Superior temporal gyrus (tissue), 1 donor: Measurements from ENCODE around the gene NSUN4.
"Not testable (repeated sequence)": the region's sequence is repeated elsewhere in the genome, so short reads cannot be mapped to it uniquely, and the experiment has no call there.

Experiments
- DNase-seq: peaks from one replicate; pipeline ENCODE4 v3.0.0-alpha.2; 2016; ENCODE audit errors: extremely low spot score

NSUN4 gene

DNA sequence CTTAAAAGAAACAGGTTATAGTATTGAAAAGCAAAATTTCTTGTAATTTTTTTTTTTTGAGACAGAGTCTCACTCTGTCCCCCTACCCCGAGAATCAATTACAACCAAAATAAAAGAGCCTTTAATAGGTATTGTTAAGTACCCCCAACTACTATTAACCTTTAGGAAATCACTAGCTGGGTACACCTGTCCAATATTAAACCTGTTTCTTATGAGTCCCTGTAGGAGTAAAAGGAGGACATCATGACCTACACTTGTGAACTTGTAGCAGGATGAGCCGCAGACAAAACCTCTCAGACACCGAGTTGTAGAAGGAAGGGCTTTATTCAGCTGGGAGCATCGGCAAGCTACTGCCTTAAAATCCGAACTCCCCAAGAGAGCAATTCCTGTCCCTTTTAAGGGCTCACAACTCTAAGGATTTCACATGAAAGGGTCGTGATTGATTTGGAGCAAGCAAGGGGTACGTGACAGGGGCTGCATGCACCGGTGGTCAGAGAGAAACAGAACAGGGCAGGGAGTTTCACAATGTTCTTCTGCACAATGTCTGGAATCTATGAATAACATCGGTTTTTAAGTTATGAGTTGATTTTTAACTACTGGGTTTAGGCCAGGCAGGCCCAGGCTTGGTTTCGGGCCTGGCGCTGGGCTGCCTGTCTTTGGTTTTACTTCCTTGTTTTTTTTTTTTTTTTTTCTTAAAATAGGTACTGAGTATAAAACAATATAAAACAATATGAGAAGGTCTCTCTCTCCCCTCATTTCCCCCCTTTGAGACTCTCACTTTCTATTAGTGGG is 15.1 kb upstream of the NSUN4 start:
- not testable (repeated sequence) for DNase-seq

DNA sequence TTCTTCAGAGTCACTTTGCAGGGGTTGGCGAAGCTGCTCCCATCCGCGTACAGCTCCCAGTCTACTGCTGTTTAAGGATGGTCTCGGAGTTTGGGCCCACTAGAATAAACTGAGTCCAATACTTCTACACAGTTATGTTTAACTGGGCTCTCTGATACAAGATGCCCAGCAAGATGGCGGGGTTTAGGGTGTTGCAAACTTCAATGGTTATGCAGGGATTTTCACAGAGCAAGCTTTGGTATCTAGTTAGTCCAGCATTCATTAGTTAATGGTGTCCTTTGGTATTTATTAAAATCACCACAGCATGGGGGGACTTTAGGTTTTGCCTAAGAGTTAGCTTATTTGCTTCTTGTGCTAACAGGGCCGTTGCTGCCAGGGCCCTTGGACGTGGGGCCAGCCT is 12.4 kb upstream of the NSUN4 start:
- DNase-seq: not testable (repeated sequence)

DNA sequence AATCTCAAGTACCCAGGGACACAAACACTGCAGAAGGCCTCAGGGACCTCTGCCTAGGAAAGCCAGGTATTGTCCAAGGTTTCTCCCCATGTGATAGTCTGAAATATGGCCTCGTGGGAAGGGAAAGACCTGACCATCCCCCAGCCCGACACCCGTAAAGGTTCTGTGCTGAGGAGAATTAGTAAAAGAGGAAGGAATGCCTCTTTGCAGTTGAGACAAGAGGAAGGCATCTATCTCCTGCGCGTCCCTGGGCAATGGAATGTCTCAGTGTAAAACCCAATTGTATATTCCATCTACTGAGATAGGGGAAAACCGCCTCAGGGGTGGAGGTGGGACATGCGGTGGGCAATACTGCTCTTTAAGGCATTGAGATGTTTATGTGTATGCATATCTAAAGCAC is 10.8 kb upstream of the NSUN4 start:
- DNase-seq: not testable (repeated sequence)

DNA sequence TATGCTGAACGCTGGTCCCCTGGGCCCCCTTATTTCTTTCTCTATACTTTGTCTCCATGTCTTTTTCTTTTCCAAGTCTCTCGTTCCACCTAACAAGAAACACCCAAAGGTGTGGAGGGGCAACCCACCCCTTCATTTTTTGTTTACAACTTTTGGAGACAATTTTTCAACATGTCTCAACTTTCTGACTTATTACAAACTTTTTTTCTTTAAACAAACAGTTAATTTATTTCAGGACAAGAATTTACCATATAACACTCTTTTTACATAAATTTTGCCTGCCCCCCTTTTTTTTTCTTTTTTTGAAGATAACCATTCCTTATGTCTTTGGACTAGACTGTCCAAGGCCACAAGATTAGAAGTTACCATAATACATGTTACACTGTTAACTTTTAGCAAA is 10.2 kb upstream of the NSUN4 start:
- DNase-seq: not testable (repeated sequence)

DNA sequence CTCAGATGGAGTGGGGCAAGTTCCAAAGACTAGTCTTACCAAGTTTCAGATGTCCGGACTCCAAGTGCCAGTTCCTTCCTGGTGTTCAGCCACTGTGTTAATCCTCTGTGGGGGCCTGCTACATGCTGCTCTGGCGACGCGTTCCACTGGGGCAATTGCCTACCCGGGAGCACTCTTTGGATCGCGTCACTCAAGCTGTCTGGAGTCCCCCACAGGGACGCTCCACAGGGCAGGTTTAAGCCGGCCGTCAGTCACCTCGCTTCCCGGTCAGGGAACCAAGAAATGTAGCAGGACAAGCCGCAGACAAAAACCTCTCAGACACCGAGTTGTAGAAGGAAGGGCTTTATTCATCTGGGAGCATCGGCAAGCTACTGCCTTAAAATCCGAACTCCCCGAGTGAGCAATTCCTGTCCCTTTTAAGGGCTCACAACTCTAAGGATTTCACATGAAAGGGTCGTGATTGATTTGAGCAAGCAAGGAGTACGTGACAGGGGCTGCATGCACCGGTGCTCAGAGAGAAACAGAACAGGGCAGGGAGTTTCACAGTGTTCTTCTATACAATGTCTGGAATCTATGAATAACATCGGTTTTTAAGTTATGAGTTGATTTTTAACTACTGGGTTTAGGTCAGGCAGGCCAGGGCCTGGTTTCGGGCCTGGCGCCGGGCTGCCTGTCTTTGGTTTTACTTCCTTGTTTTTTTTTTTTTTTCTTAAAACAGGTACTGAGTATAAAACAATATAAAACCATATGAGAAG is 8.6 kb upstream of the NSUN4 start:
- not testable (repeated sequence) for DNase-seq

DNA sequence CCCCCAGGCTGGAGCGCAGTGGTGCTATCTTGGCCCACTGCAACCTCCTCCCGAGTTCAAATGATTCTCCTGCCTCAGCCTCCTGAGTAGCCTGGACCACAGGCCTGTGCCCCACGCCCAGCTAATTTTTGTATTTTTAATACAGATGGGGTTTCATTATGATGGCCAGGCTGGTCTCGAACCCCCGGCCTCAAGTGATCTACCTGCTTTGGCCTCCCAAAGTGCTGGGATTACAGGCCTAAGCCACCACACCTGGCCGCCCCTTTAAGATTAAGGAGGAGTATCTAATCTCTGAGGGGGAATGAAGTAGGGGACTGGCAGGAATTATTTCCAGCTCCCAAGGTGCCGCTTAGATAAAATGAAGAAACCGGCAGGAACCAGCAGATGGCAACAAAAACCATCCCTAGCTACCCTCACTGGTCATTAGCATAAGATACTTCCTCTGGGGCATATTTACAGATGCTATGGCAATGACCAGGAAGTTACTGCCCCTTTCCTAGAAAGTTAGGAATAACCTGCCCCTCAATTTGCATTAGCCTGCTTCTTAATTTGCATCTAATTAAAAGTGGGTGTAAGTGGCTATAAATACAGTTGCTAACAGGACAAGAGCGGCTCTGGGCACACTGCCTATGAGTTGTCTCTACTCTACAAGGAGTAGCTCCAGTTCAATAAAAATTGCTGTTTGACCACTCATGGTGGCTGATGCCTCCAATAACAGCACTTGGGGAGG is 7.1 kb upstream of the NSUN4 start:
- DNase-seq: no peak

DNA sequence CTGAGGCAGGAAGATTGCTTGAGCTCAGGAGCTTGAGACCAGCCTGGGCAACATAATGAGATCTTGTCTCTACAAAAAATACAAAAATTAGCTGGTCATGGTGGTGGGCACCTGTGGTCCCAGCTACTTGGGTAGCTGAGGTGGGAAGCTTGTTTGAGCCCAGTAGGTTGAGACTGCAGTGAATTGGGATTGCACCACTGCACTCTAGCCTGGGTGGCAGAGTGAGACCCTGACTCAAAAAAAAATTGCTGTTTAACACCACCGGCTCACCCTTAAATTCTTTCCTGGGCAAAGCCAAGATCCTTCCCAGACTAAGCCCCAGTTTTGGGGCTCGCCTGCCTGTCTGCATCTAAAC is 6.6 kb upstream of the NSUN4 start:
- no peak for DNase-seq

DNA sequence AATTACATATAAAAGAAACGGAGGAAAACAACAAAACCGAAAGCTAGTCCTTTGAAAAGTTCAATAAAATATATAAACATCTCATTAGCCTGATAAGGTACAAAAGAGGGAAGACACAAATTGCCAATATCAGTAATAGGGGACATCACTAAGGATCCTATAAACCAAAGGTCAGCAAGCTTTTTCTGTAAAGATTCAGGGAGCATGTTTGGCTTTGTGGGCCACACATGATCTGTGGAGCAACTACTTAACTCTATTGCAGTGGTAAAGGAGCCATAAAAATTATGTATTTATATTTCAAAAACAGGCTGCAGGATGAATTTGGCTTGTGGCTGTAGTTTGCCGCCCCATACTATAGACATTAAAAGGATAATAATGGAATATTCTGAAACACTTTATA is 5.5 kb upstream of the NSUN4 start:
- DNase-seq: no peak

DNA sequence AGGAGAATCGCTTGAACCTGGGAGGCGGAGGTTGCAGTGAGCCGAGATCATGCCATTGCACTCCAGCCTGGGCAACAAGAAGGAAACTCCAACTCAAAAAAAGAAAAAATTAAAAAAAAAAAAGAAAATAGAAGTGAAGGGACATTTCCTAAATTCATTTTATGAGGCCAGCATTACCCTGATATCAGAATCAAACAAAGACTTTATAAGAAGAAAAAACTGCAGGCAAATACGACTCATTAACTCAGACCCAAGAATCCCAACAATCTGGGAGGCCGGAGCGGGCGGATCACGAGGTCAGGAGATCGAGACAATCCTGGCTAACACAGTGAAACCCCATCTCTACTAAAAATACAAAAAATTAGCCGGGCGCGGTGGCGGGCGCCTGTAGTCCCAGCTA is 3.2 kb upstream of the NSUN4 start:
- not testable (repeated sequence) for DNase-seq

DNA sequence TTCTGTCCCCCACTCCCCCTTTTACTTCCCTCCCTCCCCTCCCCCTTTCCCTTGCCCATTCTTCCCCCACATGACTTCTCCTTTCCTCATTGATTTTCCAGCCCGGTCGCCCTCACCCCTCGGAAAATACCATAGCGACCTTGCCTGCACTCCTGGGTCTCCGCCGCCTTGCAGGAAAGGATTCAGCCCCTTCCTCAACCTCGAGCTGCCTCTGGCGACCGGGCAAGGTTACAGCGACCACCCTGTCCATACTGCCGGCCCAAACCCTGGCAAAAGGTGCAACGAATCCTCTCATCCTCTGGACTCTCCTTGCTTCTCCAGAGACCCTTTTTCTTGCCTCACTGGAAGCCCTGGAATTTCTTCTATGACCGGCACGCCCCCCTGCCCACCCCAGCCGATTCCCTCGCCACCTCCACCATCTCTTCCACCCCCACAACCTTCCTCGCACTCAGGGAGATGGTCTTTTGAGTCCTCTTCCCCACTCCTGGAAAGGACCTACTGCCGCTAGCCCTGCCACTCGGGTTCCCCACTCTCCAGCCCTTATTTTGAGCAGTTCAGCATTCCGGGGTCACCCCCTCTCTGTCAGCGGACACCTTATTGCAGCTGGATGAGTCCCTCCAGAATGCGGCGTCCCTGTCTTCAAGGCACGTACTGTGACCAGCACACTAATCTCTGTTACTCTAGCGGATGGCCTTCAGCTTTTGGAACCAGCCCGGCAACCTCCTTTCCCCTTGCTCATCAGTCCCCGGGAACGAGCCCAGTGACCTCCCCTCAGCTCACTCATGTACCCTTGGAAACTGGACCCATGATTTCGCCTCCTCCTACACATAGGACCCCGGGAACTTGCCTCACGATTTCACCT is 846 bp downstream of the NSUN4 start:
- DNase-seq: no peak

DNA sequence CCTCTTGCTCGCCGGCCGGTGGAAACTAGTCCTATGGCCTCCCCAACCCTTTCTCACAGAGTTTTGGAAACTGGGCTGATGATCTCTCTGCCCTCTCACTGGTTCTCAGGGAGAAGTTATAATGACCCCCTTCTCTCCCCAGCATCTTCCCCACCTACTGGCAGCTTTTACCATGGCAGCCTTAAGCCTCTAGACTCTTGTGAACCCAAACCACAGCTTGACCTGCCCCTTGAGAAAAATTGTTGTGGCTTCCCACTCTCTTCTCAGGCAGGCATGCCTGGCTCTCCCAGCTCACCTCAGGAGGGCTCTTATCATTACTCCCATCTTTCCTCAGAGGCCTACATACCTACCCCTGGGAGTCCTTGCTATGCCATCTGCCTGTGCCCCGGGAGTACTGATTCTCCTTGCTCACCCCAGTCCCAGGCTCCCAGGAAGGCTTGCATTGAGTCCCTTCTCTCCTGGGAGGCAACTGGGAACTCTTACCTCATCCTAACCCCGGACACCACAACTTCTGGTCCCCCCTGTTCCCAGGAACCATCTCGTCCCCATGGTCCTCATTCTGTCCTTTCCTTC is 1.6 kb downstream of the NSUN4 start:
- DNase-seq: no peak

DNA sequence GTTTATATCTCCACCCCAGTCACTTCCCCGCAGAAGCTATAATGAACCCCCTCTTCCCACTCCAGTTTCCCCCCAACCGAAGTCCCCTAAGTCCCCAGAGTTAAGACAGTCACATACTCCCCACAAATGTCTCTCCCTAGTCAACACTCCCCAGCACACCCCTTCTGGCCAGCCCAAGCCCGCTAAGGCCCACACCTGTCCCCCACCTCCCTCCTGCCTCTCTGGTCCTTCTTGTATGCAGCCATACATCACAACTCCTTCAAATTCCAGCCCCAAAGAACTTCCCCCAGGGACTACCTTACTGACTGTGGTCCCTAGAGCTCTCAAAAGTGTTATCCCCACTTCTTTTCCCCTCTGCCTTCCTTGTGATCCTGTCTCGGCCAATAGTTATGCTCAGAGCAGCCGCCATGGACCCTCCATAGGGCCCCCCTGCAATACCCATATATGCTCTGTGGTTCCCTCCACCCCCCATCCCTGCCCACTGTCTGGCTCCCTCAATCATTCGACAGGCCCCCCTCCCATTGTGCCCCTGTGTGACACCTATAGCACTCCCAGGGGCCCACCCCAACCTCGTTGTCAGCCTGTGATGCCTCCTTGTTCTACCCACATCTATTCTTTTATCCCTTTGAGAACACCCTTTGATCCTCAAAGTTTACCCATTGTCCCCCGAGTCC is 2.2 kb downstream of the NSUN4 start:
- DNase-seq: no peak

DNA sequence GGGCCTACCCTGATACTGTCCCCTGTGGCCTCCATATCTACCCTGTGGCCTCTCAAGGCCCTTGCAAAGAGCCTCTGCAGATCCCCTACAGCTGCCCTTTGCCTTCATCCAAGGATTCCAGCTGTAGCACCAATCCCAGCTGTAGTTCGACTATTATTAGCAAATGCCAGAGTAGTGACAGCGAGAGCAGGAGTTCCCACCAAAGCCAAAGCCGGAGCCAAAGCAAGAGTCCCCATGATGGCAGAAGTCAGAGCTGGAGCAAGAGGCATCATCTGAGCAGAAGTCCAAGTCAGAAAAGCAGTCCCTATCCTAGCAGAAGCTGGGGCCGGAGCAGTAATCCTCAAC is 2.7 kb downstream of the NSUN4 start:
- no peak for DNase-seq

DNA sequence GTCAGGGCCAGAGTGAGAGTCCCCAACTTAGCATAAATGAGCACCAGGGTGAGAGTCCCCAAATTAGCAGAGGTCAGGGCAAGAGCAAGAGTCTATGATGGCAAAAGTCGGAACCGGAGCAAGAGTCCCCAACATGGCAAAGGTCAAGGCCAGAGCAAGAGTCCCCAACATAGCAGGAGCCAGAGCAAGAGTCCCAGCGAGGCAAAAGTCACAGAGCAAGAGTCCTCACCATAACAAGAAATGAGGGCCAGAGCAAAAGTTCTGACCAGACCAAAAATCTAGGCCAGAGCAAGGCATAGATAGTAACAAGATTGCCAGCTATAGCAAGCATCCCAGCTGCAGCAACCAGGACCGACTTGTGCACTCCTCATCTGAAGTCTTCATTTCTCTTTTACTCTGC is 3.1 kb downstream of the NSUN4 start:
- no peak for DNase-seq

DNA sequence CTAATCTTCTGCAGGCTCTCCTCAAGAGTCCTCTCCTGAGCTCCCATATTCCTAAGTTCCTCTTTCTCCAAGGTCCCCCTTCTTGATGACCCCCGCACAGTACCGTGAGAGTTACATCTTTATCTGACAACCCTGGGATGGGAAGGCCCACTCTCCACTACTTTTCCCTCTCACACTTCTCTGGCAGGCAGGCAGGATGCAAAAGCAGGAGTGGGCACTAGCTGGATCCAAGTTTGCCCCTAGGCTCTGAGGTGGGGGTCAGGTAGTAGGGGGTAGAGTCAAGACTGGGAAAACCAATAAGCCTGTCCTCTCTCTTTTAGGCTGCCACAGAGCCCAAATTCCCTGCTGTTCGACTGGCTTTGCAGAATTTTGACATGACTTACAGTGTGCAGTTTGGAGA is 3.9 kb downstream of the NSUN4 start:
- DNase-seq: no peak

DNA sequence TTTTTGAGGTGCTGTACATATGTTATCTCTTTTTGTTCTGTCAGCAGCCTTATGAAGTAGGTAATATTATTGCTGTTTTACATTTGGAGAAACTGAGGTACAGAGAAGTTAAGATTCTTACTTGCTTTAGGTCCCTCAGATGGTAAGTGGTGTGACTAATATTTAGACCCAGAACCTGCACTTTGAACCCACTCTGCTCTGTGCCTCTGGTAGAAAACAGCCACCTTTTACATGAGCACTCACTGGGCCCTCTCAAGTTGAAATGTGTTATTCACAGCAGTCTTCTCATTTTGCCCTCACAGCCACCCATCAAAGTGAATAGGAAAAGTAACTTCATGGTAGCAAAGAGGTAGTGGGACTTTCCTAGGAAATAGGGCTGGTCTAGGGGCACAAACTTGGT is 4.7 kb downstream of the NSUN4 start:
- DNase-seq: no peak

DNA sequence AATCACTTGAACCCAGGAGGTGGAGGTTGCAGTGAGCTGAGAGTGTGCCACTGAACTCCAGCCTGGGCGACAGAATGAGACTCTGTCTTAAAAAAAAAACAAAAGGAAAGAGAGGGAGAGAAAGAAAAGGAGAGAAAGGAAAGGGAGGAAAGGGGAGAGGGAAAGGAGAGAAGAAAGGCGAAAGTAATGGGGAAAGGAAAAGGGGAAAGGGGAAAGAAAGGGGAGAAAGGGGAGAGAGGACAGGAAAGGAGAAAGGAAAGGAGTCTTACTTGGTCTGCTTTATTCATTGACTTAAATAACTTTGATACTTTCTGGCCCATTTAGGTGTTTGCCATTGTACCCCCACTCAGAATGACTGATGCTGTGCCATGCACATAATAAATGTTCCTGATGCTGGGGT is 11.8 kb downstream of the NSUN4 start:
- no peak for DNase-seq

DNA sequence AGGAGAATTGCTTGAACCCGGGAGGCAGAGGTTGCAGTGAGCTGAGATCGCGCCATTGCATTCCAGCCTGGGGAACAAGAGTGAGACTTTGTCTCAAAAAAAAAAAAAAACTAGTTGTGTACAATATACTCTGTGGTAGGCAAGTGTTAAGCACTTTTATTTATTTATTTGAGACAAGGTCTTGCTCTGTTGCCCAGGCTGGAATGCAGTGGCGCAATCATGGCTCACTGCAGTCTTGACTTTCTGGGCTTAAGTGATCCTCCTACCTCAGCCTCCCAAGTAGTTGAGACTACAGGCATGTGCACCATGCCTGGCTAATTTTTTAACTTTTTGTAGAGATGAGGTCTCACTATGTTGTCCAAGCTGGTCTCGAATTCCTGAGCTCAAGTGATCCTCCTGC is 15.3 kb downstream of the NSUN4 start:
- DNase-seq: not testable (repeated sequence)

DNA sequence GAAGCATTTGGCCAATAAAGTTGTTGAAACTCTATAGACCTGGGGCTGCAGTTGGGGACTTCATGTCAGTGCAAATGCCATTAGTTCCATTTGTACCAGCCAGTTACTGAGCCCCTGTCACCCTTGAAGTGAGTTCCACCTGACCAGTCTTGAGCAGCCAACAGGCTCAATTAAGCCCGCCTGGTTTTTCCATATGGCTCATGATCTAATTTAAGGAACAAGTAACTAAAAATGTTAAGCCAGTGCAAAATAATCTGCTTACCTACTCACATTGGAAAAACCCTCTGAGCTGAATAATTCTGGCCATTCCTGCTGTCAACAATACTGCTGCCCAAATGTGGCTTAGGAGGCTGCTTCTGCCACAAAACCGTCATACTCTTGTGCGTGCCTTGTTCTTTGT is 21.6 kb downstream of the NSUN4 start:
- DNase-seq: peak; percentile 21

DNA sequence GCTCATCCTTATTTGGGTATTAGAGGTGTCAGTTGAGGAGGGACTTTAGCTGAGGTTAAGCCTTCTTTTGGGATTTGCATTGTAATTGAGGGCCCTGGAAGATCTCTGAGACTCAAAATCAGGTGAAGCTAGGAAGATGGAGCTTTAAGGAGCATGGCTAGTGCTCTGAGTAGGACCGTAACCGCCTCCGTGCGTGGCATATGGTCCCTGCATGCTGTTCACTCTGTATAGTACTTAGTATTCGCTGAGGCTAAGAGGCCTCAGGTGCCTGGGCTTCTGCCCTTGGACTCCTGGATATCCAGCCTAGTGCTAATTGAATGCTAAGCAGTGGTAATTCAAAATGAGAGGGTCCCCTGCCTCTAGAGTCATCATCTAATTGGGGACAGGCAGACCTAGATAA is 22.5 kb downstream of the NSUN4 start:
- DNase-seq: no peak

DNA sequence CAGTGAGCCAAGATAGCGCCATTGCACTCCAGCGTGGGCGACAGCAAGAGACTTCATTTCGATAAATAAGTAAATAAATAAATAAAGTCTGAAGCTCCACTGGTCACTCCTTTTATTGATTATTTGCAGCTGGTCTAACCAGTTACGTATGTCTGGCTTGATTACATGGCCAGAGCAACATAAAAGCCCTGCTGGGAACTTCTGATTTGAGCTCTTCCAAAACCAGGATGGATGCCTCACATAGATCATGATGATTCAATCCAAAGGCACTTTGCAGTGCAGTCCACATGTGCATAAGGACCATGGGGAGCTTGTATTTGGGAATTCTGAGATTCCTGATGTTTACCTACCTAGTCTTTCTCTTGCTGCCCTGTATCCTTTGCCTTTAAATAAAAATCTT is 24.0 kb downstream of the NSUN4 start:
- no peak for DNase-seq
